H1 (cell line): ENCODE results near the gene FAM53A. TPM values are rescaled to one million over a fixed set of nuclear protein-coding genes. Genes with fewer than 3 reads are reported as not detected.

ENCODE experiments used
- CTCF ChIA-PET: fragments of 300-600 bp; sonication (Branson Sonifier 250); formaldehyde crosslinking; loops from one replicate; lab custom pipeline; 2021; ENCODE audit not compliant: partially characterized antibody; lab: Charles Lee
- POLR2A ChIA-PET: fragments of 300-600 bp; sonication (Branson Sonifier 250); formaldehyde crosslinking; loops from one replicate; lab custom pipeline; 2021; ENCODE audit warnings: inconsistent platforms; ENCODE audit not compliant: partially characterized antibody; lab: Charles Lee
- DNase-seq, 2 experiments: peaks; one replicate each; pipeline versions ENCODE4 v3.0.0 to v3.0.0-alpha.2; 2010 to 2022; ENCODE audit warnings: low spot score in 2 of 2, low read depth in 1 of 2, mixed read lengths in 1 of 2
- FAIRE-seq: peaks from 2 replicates; lab custom pipeline; 2011; peaks lifted over from hg19 to GRCh38; lab: Jason Lieb, UNC
- H2AFZ ChIP-seq: 2 replicates; pipeline ENCODE4 v1.8.1; 2012; ENCODE audit warnings: low read length, inconsistent platforms
- H2AK5ac ChIP-seq: 2 replicates; pipeline ENCODE4 v1.6.1; 2013; ENCODE audit warnings: low read depth, low read length
- H2BK120ac ChIP-seq: replicated peaks from 2 replicates; pipeline ENCODE3; 2013; ENCODE audit warnings: low read depth, low read length, inconsistent platforms
- H2BK12ac ChIP-seq: 2 replicates; pipeline ENCODE4 v1.6.1; 2013; ENCODE audit warnings: low read depth, low read length
- H2BK15ac ChIP-seq: 2 replicates; pipeline ENCODE4 v1.6.1; 2013; ENCODE audit warnings: low read length
- H2BK20ac ChIP-seq: 2 replicates; pipeline ENCODE4 v1.6.1; 2013; ENCODE audit warnings: low read length
- H2BK5ac ChIP-seq: 2 replicates; pipeline ENCODE4 v1.6.1; 2013; ENCODE audit warnings: low read depth, low read length
- H3K14ac ChIP-seq: 2 replicates; pipeline ENCODE4 v1.6.1; 2013; ENCODE audit warnings: inconsistent platforms; ENCODE audit not compliant: insufficient read length
- H3K18ac ChIP-seq: 2 replicates; pipeline ENCODE4 v1.6.1; 2013; ENCODE audit warnings: low read length; ENCODE audit errors: extremely low read depth
- H3K23ac ChIP-seq: 2 replicates; pipeline ENCODE4 v1.6.1; 2013; ENCODE audit warnings: inconsistent platforms; ENCODE audit not compliant: insufficient read length
- H3K23me2 ChIP-seq: 2 replicates; pipeline ENCODE4 v1.6.1; 2013; ENCODE audit warnings: low read depth, low read length
- H3K27ac ChIP-seq: 2 replicates; pipeline ENCODE4 v1.6.1; 2011; ENCODE audit warnings: low read depth, low read length, inconsistent platforms
- H3K27me3 ChIP-seq, 4 experiments: replicated peaks in 1 of 4; 1 replicate in 1 of 4; 2 replicates in 3 of 4; pipeline versions ENCODE4 v1.6.1 to v1.8.1; 2011 to 2013; ENCODE audit warnings: low read length in 3 of 4, mild to moderate bottlenecking in 3 of 4, inconsistent platforms in 2 of 4, mixed read lengths in 2 of 4, moderate library complexity in 1 of 4; ENCODE audit not compliant: control insufficient read depth in 3 of 4, insufficient read depth in 3 of 4; ENCODE audit errors: extremely low read depth in 1 of 4
- H3K36me3 ChIP-seq, 4 experiments: 2 replicates each; pipeline versions ENCODE4 v1.6.1 to v1.8.1; 2011 to 2013; ENCODE audit warnings: mild to moderate bottlenecking in 4 of 4, low read length in 3 of 4, moderate library complexity in 2 of 4, control low read depth in 1 of 4, inconsistent platforms in 1 of 4; ENCODE audit not compliant: insufficient read depth in 4 of 4, control insufficient read depth in 2 of 4
- H3K4ac ChIP-seq: replicated peaks from 2 replicates; pipeline ENCODE3; 2013; ENCODE audit warnings: low read length, low read depth, mixed read lengths, inconsistent platforms; ENCODE audit not compliant: insufficient read length
- H3K4me1 ChIP-seq, 4 experiments: replicated peaks in 1 of 4; 1 replicate in 1 of 4; 2 replicates in 3 of 4; pipeline versions ENCODE4 v1.6.1 to v1.8.1; 2011 to 2013; ENCODE audit warnings: low read length in 3 of 4, inconsistent platforms in 2 of 4, mixed read lengths in 1 of 4; ENCODE audit not compliant: insufficient read depth in 4 of 4, control insufficient read depth in 3 of 4
- H3K4me2 ChIP-seq, 2 experiments: 2 replicates each; pipeline versions ENCODE4 v1.6.1 to v1.8.1; 2011 to 2013; ENCODE audit warnings: low read depth in 2 of 2, low read length in 2 of 2, control low read depth in 1 of 2, inconsistent platforms in 1 of 2, mild to moderate bottlenecking in 1 of 2; ENCODE audit not compliant: insufficient read depth in 1 of 2
- H3K4me3 ChIP-seq, 4 experiments: fragments of 200-600, 300-600 bp in 1 of 4; sonication (generic), shearing (Covaris generic), sonication (Bioruptor Twin) in 1 of 4; 2 replicates each; pipeline versions ENCODE4 v1.5.1 to v1.8.1; 2011 to 2016; ENCODE audit warnings: low read length in 4 of 4, low read depth in 3 of 4, control low read depth in 2 of 4, inconsistent platforms in 2 of 4, mild to moderate bottlenecking in 2 of 4, mixed read lengths in 1 of 4, moderate library complexity in 1 of 4; ENCODE audit not compliant: insufficient read depth in 2 of 4; ENCODE audit errors: extremely low read depth in 1 of 4
- H3K56ac ChIP-seq: replicated peaks from 2 replicates; pipeline ENCODE3; 2013; ENCODE audit warnings: low read depth, mild to moderate bottlenecking, mixed read lengths, low read length, inconsistent platforms; ENCODE audit not compliant: insufficient read length
- H3K79me1 ChIP-seq: 2 replicates; pipeline ENCODE4 v1.6.1; 2013; ENCODE audit warnings: low read depth, low read length, control low read depth
- H3K79me2 ChIP-seq, 2 experiments: 2 replicates each; pipeline versions ENCODE4 v1.6.1 to v1.8.1; 2012 to 2013; ENCODE audit warnings: low read length in 2 of 2, mild to moderate bottlenecking in 2 of 2, inconsistent platforms in 1 of 2; ENCODE audit not compliant: insufficient read depth in 2 of 2, control insufficient read depth in 1 of 2
- H3K9ac ChIP-seq, 4 experiments: replicated peaks in 1 of 4; 1 replicate in 1 of 4; 2 replicates in 3 of 4; pipeline versions ENCODE4 v1.6.1 to v1.8.1; 2011 to 2013; ENCODE audit warnings: low read depth in 3 of 4, low read length in 3 of 4, control low read depth in 2 of 4, mild to moderate bottlenecking in 2 of 4, moderate library complexity in 2 of 4, inconsistent platforms in 1 of 4; ENCODE audit errors: extremely low read depth in 1 of 4
- H3K9me3 ChIP-seq, 2 experiments: 2 replicates each; pipeline versions ENCODE4 v1.6.1 to v1.8.1; 2012 to 2013; ENCODE audit warnings: mild to moderate bottlenecking in 2 of 2, moderate library complexity in 2 of 2, control low read depth in 1 of 2, inconsistent platforms in 1 of 2, low read depth in 1 of 2, low read length in 1 of 2, mixed read lengths in 1 of 2; ENCODE audit not compliant: insufficient read depth in 2 of 2
- H4K20me1 ChIP-seq, 2 experiments: replicated peaks in 1 of 2; 2 replicates each; pipeline versions ENCODE3 to v1.8.1; 2011 to 2013; ENCODE audit warnings: inconsistent platforms in 2 of 2, low read length in 2 of 2, mild to moderate bottlenecking in 1 of 2; ENCODE audit not compliant: insufficient read depth in 2 of 2, control insufficient read depth in 1 of 2
- H4K5ac ChIP-seq: 2 replicates; pipeline ENCODE4 v1.6.1; 2013; ENCODE audit warnings: low read length, low read depth, mixed read lengths, inconsistent platforms; ENCODE audit not compliant: insufficient read length
- H4K8ac ChIP-seq: 2 replicates; pipeline ENCODE4 v1.8.0; 2013; ENCODE audit warnings: mild to moderate bottlenecking, moderate library complexity, low read length, inconsistent platforms; ENCODE audit not compliant: insufficient read depth; ENCODE audit errors: extremely low read depth
- H4K91ac ChIP-seq: replicated peaks from 2 replicates; pipeline ENCODE3; 2013; ENCODE audit warnings: low read length, mixed read lengths, inconsistent platforms; ENCODE audit not compliant: insufficient read length
- BRCA1 ChIP-seq: IDR thresholded peaks from 2 replicates; pipeline ENCODE4 v1.6.1; 2012; ENCODE audit warnings: low read depth, low read length, improper control_type of control experiment
- CBX8 ChIP-seq: fragments of 300-800, 300-1000 bp; sonication (generic); IDR thresholded peaks from 2 replicates; pipeline ENCODE4 v1.7.1; 2016; ENCODE audit warnings: low read depth, low read length, borderline replicate concordance
- CHD1 ChIP-seq: IDR thresholded peaks from 2 replicates; pipeline ENCODE4 v1.6.1; 2012; ENCODE audit warnings: low read depth, low read length, improper control_type of control experiment
- EGR1 ChIP-seq: IDR thresholded peaks from 2 replicates; pipeline ENCODE4 v1.6.1; 2011; ENCODE audit warnings: low read depth, low read length, borderline replicate concordance
- EP300 ChIP-seq, 2 experiments: IDR thresholded peaks; 1 replicate in 1 of 2; 2 replicates in 1 of 2; pipeline ENCODE4 v1.6.1; 2011 to 2012; ENCODE audit warnings: low read depth in 2 of 2, low read length in 2 of 2, mild to moderate bottlenecking in 2 of 2, borderline replicate concordance in 1 of 2, inconsistent platforms in 1 of 2, moderate library complexity in 1 of 2
- GABPA ChIP-seq: IDR thresholded peaks from 2 replicates; pipeline ENCODE4 v1.6.1; 2011; ENCODE audit warnings: mild to moderate bottlenecking, low read length, moderate library complexity, borderline replicate concordance; ENCODE audit not compliant: insufficient read depth
- KDM4A ChIP-seq: IDR thresholded peaks from one replicate; pipeline ENCODE4 v1.7.1; 2012; ENCODE audit warnings: low read depth, mild to moderate bottlenecking, moderate library complexity, low read length, inconsistent platforms; ENCODE audit not compliant: severe bottlenecking
- RBBP5 ChIP-seq: IDR thresholded peaks from 2 replicates; pipeline ENCODE4 v1.7.1; 2012; ENCODE audit warnings: low read depth, mild to moderate bottlenecking, inconsistent platforms, low read length, moderate library complexity, borderline replicate concordance
- SAP30 ChIP-seq: fragments of 300-600 bp; sonication (generic); IDR thresholded peaks from 2 replicates; pipeline ENCODE4 v1.7.1; 2012; ENCODE audit warnings: low read length, moderate library complexity, mild to moderate bottlenecking, inconsistent platforms; ENCODE audit not compliant: insufficient read depth, insufficient replicate concordance
- SIRT6 ChIP-seq: IDR thresholded peaks from one replicate; pipeline ENCODE4 v1.7.1; 2012; ENCODE audit warnings: low read length, inconsistent platforms
- SP1 ChIP-seq: IDR thresholded peaks from 2 replicates; pipeline ENCODE4 v1.6.1; 2011; ENCODE audit warnings: low read depth, low read length
- ZNF274 ChIP-seq: IDR thresholded peaks from 2 replicates; pipeline ENCODE4 v1.7.0; 2012; ENCODE audit warnings: low read length, borderline replicate concordance; ENCODE audit errors: extremely low read depth
- WGBS, 2 experiments: shearing (Covaris generic) in 1 of 2; methylation state at CpG; one replicate each; pipeline versions ENCODE4 v1.1.6 to v1.1.7; 2013 to 2015; ENCODE audit warnings: low lambda C conversion rate in 2 of 2, mixed read lengths in 2 of 2, inconsistent platforms in 1 of 2, low coverage in 1 of 2, missing lambda C conversion rate in 1 of 2; ENCODE audit not compliant: insufficient replicate concordance in 2 of 2, insufficient coverage in 1 of 2, insufficient read length in 1 of 2; ENCODE audit errors: extremely low coverage in 1 of 2, missing lambda C conversion rate in 1 of 2; 5-methylcytosine and 5-hydroxymethylcytosine counted together
- polyA plus RNA-seq, 7 experiments: library from polyadenylated mRNA; depleted of rRNA in 3 of 7; stranded (reverse) in 5 of 7; unstranded in 2 of 7; fragments of >200 nt in 5 of 7; fragments of 200-250 nt in 2 of 7; gene quantifications; 1 replicate in 5 of 7; 2 replicates in 1 of 7; 4 replicates in 1 of 7; pipeline versions ENCODE4 v1.2.1 to v1.2.3, GENCODE V29; 2011 to 2013; ENCODE audit warnings: missing spikeins in 2 of 7, mixed read lengths in 2 of 7
- total RNA-seq: library from RNA; stranded (reverse); fragmentation: NEBNext Ultra II Directional; extraction: Animal tissue kit (Norgen Biotek cat#: 25700); gene quantifications from 2 replicates; pipeline ENCODE4 v1.2.1, GENCODE V29; 2021

The FAM53A gene
- total and polyA plus RNA-seq, 2 of the 8 experiments (the other 6 are each of a cell fraction or from before 2014, with no cell fraction given): 1.9 to 2.0 TPM

DNA sequence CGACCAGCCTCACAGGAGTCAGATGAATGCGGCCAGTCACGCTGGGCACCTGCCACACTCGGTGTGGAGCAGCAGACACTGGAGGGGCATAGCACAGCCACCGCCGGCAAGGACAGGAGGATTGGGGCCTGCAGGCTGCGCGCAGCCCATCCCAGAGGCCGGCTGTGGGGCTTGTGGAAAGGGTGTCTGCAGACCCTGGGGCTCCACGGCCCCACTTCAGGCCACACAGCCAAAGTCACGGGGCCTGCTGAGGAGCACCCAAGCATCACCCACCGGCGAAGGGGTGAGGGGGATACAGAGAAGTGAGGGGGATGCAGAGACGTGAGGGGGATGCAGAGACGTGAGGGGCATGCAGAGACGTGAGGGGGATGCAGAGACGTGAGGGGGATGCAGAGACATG, 70.1 kb downstream of the FAM53A start:
- 93% methylated on average over 15 of the region's 17 CpGs; no CpG with 5 or more reads in 1 of the 2 experiments for WGBS, 2 experiments
- Histone ChIP-seq H3K4ac (no peak overlapping the region), H3K4me2 (no peak overlapping the region), H3K36me3 (no peaks in the 10 kb centered on the region), H2BK15ac (no peak overlapping the region), H3K79me1 (no peaks in the 10 kb centered on the region), H2BK120ac (no peak overlapping the region), H3K18ac (no peak overlapping the region), H3K9ac (no peak overlapping the region), H3K14ac (no peak overlapping the region), H3K79me2 (no peaks in the 10 kb centered on the region), H4K91ac (no peak overlapping the region), H3K56ac (no peak overlapping the region)
- FAIRE-seq: no peak
- no peak for DNase-seq
- POLR2A ChIA-PET: no interaction called here
- no peak for TF ChIP-seq EP300 (IDR thresholded peaks at IDR 0.05; ENCODE audit: borderline replicate concordance in 1 of 2, low read depth in 2 of 2, low read length in 2 of 2)
- no peak for TF ChIP-seq CBX8
- TF ChIP-seq GABPA: no peak
- no peak for TF ChIP-seq CHD1
- no peak for TF ChIP-seq KDM4A
- no peak for TF ChIP-seq RBBP5
- no peak for TF ChIP-seq ZNF274
- TF ChIP-seq SIRT6: no peak
- TF ChIP-seq SP1: no peak
- TF ChIP-seq BRCA1: no peak
- TF ChIP-seq SAP30: no peak
- TF ChIP-seq EGR1: no peak
- TF ChIP-seq, all 59 proteins: peak for 0
- H3K27me3 ChIP-seq: no peaks in the 10 kb centered on the region
- no peak overlapping the region for H3K4me3 ChIP-seq
- H3K4me1 ChIP-seq: no peaks in the 10 kb centered on the region
- H3K23ac ChIP-seq: no peak overlapping the region
- H2BK5ac ChIP-seq: no peak overlapping the region
- CTCF ChIA-PET: interaction anchor here (0.7 to 1.6 kb wide), 8 partner anchors 9 to 116 kb away, joined by 3 to 5 read pairs (median 3); no protein-coding TSS in a partner anchor
- H3K23me2 ChIP-seq: no peaks in the 10 kb centered on the region
- peaks cover 0 to 3% of the 10 kb centered on the region in 2 experiments for H4K20me1 ChIP-seq
- no peak overlapping the region for H4K5ac ChIP-seq
- H3K27ac ChIP-seq: no peak overlapping the region
- no peak overlapping the region for H2AFZ ChIP-seq
- H3K9me3 ChIP-seq: no peaks in the 10 kb centered on the region; a peak in 1 of 4 replicates
- H2AK5ac ChIP-seq: no peak overlapping the region
- no peak overlapping the region for H2BK20ac ChIP-seq
- no peak overlapping the region for H2BK12ac ChIP-seq
- H4K8ac ChIP-seq: no peak overlapping the region
